NB4 (cell line): Measurements from ENCODE around the gene CCDC106.

Experiments used
- CTCF ChIP-seq: IDR thresholded peaks from one replicate; pipeline ENCODE4 v1.5.1; 2012; ENCODE audit warnings: low read depth, low read length
- MAX ChIP-seq: IDR thresholded peaks from 2 replicates; pipeline ENCODE4 v1.6.1; 2011; ENCODE audit warnings: low read depth, low read length
- MYC ChIP-seq: IDR thresholded peaks from 2 replicates; pipeline ENCODE4 v1.6.1; 2011; ENCODE audit warnings: low read depth, low read length
- POLR2A ChIP-seq: IDR thresholded peaks from 2 replicates; pipeline ENCODE4 v1.6.1; 2011; ENCODE audit warnings: mild to moderate bottlenecking; ENCODE audit not compliant: insufficient read length; ENCODE audit errors: extremely low read depth

- no peak for TF ChIP-seq CTCF
- no peak for TF ChIP-seq POLR2A
- TF ChIP-seq MAX: no peak
- TF ChIP-seq MYC: no peak
These were observed 2.5 kb upstream of the CCDC106 start for GRCh38 chr19:55645512-55645881.
